OCI-LY1 (cell line): ENCODE data around the gene MAPK13.

Experiments
- H2AFZ ChIP-seq: fragments of 200-600 bp; sonication (generic), shearing (Covaris generic); 2 replicates; pipeline ENCODE4 v1.6.0; 2014; ENCODE audit warnings: antibody characterized with exemption, mild to moderate bottlenecking, low read length
- H3F3A ChIP-seq: fragments of 200-600 bp; sonication (generic), shearing (Covaris generic); 2 replicates; pipeline ENCODE4 v1.6.0; 2014; ENCODE audit warnings: mild to moderate bottlenecking, antibody characterized with exemption, low read length, moderate library complexity; ENCODE audit not compliant: insufficient read depth
- H3K27ac ChIP-seq: fragments of 200-600 bp; sonication (generic); 2 replicates; pipeline ENCODE4 v1.5.1; 2014; ENCODE audit warnings: low read length, mixed run types, mild to moderate bottlenecking, low read depth; ENCODE audit not compliant: poor library complexity, severe bottlenecking
- H3K27me3 ChIP-seq: fragments of 200-600 bp; sonication (generic); 2 replicates; pipeline ENCODE4 v1.6.0; 2014; ENCODE audit warnings: antibody characterized with exemption, mild to moderate bottlenecking, low read length, moderate library complexity; ENCODE audit not compliant: insufficient read depth
- H3K36me3 ChIP-seq: fragments of 200-600 bp; sonication (generic); 2 replicates; pipeline ENCODE4 v1.6.1; 2014; ENCODE audit warnings: mild to moderate bottlenecking, antibody characterized with exemption, low read length, moderate library complexity, mixed read lengths; ENCODE audit not compliant: insufficient read depth
- H3K4me1 ChIP-seq: fragments of 200-600 bp; sonication (generic); 2 replicates; pipeline ENCODE4 v1.5.1; 2014; ENCODE audit warnings: mild to moderate bottlenecking, low read length, moderate library complexity; ENCODE audit not compliant: insufficient read depth, severe bottlenecking
- H3K4me2 ChIP-seq: fragments of 200-600 bp; sonication (generic), shearing (Covaris generic); 2 replicates; pipeline ENCODE4 v1.6.1; 2014; ENCODE audit warnings: low read length
- H3K4me3 ChIP-seq: fragments of 200-600 bp; sonication (generic); 2 replicates; pipeline ENCODE4 v1.5.1; 2014; ENCODE audit warnings: low read length, low read depth, mild to moderate bottlenecking, mixed read lengths; ENCODE audit not compliant: poor library complexity, severe bottlenecking
- H3K79me2 ChIP-seq: fragments of 200-600 bp; shearing (Covaris generic); 2 replicates; pipeline ENCODE4 v1.6.1; 2016; ENCODE audit warnings: mixed run types, low read length, mixed read lengths; ENCODE audit not compliant: insufficient read depth
- H3K9ac ChIP-seq: fragments of 200-600 bp; sonication (generic), shearing (Covaris generic); 2 replicates; pipeline ENCODE4 v1.6.1; 2014; ENCODE audit warnings: mild to moderate bottlenecking, low read length, mixed read lengths
- H3K9me2 ChIP-seq: fragments of 200-600 bp; sonication (generic), shearing (Covaris generic); 2 replicates; pipeline ENCODE4 v1.6.1; 2014; ENCODE audit warnings: low read depth, mild to moderate bottlenecking, low read length, mixed read lengths
- H3K9me3 ChIP-seq: fragments of 200-600 bp; shearing (Covaris generic); 2 replicates; pipeline ENCODE4 v1.6.1; 2014; ENCODE audit warnings: low read length, mixed read lengths
- H4K20me1 ChIP-seq: fragments of 200-600 bp; sonication (generic), shearing (Covaris generic); 2 replicates; pipeline ENCODE4 v1.6.0; 2016; ENCODE audit warnings: mild to moderate bottlenecking, low read length; ENCODE audit not compliant: insufficient read depth
- EZH2 ChIP-seq: fragments of 200-600 bp; sonication (generic), shearing (Covaris generic); IDR thresholded peaks from 2 replicates; pipeline ENCODE4 v1.8.0; 2017; ENCODE audit warnings: borderline replicate concordance, mixed run types, mild to moderate bottlenecking, antibody characterized with exemption, low read length, moderate library complexity, mixed read lengths
- TF ChIP-seq, protein P1 (sequence below): fragments of 200-600 bp; sonication (generic), shearing (Covaris generic); IDR thresholded peaks from 2 replicates; pipeline ENCODE4 v1.5.1; 2017; ENCODE audit warnings: mild to moderate bottlenecking, antibody characterized with exemption, low read length, moderate library complexity, mixed read lengths

MAPK13 gene

DNA sequence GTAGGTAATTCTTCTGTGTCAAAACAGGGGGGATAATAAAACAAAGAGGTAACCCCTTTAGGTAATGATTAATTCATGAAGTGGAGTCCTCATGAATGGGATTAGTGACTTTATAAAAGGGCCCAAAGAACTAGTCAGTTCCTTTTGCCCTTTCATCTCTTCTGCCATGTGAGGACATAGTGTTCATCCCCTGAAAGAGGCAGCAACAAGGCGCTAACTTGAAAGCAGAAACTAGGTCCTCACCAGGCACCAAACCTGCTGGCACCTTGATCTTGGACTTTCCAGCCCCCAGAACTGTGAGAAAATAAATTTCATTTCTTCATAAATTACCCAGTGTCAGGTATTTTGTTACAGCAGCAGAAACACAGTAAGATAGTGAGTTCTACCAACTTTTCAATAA, 49.8 kb downstream of the MAPK13 start:
- H3K9ac ChIP-seq = no peak overlapping the region
- no peaks in the 10 kb centered on the region for H3F3A ChIP-seq
- TF ChIP-seq, protein P1, sequence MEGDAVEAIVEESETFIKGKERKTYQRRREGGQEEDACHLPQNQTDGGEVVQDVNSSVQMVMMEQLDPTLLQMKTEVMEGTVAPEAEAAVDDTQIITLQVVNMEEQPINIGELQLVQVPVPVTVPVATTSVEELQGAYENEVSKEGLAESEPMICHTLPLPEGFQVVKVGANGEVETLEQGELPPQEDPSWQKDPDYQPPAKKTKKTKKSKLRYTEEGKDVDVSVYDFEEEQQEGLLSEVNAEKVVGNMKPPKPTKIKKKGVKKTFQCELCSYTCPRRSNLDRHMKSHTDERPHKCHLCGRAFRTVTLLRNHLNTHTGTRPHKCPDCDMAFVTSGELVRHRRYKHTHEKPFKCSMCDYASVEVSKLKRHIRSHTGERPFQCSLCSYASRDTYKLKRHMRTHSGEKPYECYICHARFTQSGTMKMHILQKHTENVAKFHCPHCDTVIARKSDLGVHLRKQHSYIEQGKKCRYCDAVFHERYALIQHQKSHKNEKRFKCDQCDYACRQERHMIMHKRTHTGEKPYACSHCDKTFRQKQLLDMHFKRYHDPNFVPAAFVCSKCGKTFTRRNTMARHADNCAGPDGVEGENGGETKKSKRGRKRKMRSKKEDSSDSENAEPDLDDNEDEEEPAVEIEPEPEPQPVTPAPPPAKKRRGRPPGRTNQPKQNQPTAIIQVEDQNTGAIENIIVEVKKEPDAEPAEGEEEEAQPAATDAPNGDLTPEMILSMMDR = no peak
- no peaks in the 10 kb centered on the region for H3K9me2 ChIP-seq
- H2AFZ ChIP-seq = no peak overlapping the region
- no peak overlapping the region for H3K4me2 ChIP-seq
- no peaks in the 10 kb centered on the region; the same call in 1 of the 2 replicates for H3K27me3 ChIP-seq
- H3K4me1 ChIP-seq = no peaks in the 10 kb centered on the region
- no peaks in the 10 kb centered on the region for H4K20me1 ChIP-seq
- H3K4me3 ChIP-seq = no peak overlapping the region
- no peak overlapping the region for H3K27ac ChIP-seq
- H3K79me2 ChIP-seq = no peaks in the 10 kb centered on the region
- peaks cover 10% of the 10 kb centered on the region; the same call in 1 of the 2 replicates for H3K9me3 ChIP-seq
- no peaks in the 10 kb centered on the region; the same call in 1 of the 2 replicates for H3K36me3 ChIP-seq

DNA sequence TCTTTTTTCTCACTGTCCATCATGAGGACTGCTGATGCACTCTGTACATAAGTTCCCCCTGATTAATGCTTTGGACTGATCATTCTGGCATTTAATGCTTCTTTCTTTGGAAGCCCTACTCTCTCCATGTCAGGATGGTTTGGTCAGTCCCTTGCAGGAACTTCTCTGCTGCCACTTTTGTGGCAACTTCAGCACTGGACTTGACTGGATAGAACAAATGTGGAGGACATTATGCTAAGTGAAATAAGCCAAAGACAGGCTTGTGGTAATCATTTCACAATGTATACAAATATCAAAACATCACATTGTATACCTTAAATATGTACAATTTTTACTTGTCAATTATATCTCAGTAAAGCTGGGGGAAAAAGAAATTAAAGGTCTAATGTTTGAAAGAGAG, 54.0 kb downstream of the MAPK13 start:
- Histone ChIP-seq H3K9me2 (no peaks in the 10 kb centered on the region), H3F3A (no peaks in the 10 kb centered on the region), H3K9ac (no peak overlapping the region), H2AFZ (no peak overlapping the region), H3K27me3 (no peaks in the 10 kb centered on the region), H3K4me1 (no peaks in the 10 kb centered on the region), H3K4me2 (no peak overlapping the region), H3K27ac (no peak overlapping the region), H3K9me3 (no peaks in the 10 kb centered on the region), H3K36me3 (no peaks in the 10 kb centered on the region), H3K79me2 (no peaks in the 10 kb centered on the region), H4K20me1 (no peaks in the 10 kb centered on the region), H3K4me3 (no peak overlapping the region)
- TF ChIP-seq, protein P1 = no peak
- no peak for TF ChIP-seq EZH2

DNA sequence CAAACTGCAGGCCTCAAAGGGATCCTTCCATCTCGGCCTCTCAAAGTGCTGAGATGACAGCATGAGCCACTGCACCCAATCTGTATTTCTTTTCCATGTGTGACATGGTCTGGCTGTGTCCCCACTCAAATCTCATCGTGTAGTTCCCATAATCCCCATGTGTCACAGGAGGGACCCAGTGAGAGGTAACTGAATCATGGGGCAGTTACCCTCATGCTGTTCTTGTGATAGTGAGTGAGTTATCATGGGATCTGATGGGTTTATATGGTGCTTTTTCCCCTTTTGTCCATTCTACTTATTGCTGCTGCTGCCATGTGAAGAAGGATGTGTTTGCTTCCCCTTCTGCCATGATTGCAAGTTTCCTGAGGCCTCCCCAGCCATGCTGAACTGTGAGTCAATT, 55.9 kb downstream of the MAPK13 start:
- no peaks in the 10 kb centered on the region for H3K9me2 ChIP-seq
- H3K4me3 ChIP-seq = no peak overlapping the region
- H3K4me2 ChIP-seq = no peak overlapping the region
- H3K9ac ChIP-seq = no peak overlapping the region
- no peaks in the 10 kb centered on the region for H4K20me1 ChIP-seq
- no peaks in the 10 kb centered on the region for H3F3A ChIP-seq
- no peaks in the 10 kb centered on the region for H3K4me1 ChIP-seq
- no peaks in the 10 kb centered on the region for H3K9me3 ChIP-seq
- no peak overlapping the region for H2AFZ ChIP-seq
- no peak overlapping the region for H3K27ac ChIP-seq
- TF ChIP-seq, protein P1 = no peak
- TF ChIP-seq EZH2 = no peak
- H3K79me2 ChIP-seq = no peaks in the 10 kb centered on the region
- H3K36me3 ChIP-seq = no peaks in the 10 kb centered on the region
- no peaks in the 10 kb centered on the region for H3K27me3 ChIP-seq
